ENCODE results near the gene LARP7.

LARP7 gene

GRCh38 chr4:112636688-112637551, at the start of gene LARP7, which contains the start of gene ZGRF1:
TSS of gene LARP7 (plus strand) at chr4:112637143. CDS start at chr4:112644670, 7,527 bp downstream.
TSS of gene ZGRF1 (minus strand) at chr4:112636909. CDS start at chr4:112633176, 3,733 bp downstream.
- peak; percentile 89 for TF ChIP-seq CTCF (IDR thresholded peaks at IDR 0.05; ENCODE audit: low read depth, low read length)
- peak; percentile 100 for DNase-seq (ENCODE audit: low read depth in 2 of 2)
- peak within 1 kb of the TSS; percentile 74 to 91 for H3K4me3 ChIP-seq (replicated peaks in 1 of 2; ENCODE audit: low read depth in 2 of 2, low read length in 2 of 2)

- DNase-seq (ENCODE audit: low read depth in 2 of 2): peak; percentile 19 to 31
- TF ChIP-seq CTCF (IDR thresholded peaks at IDR 0.05; ENCODE audit: low read depth, low read length): no peak
- no peak overlapping the region for H3K4me3 ChIP-seq (replicated peaks in 1 of 2; ENCODE audit: low read depth in 2 of 2, low read length in 2 of 2)
Observed at GRCh38 chr4:112589206-112589605, 47.7 kb upstream of the LARP7 start.

GRCh38 chr4:112591593-112591992, 45.4 kb upstream of the LARP7 start:
- DNase-seq (ENCODE audit: low read depth in 2 of 2): peak in 1 of 2 donors; percentile 5
- H3K4me3 ChIP-seq (replicated peaks in 1 of 2; ENCODE audit: low read depth in 2 of 2, low read length in 2 of 2): no peak overlapping the region
- no peak for TF ChIP-seq CTCF (IDR thresholded peaks at IDR 0.05; ENCODE audit: low read depth, low read length)

- H3K4me3 ChIP-seq (replicated peaks in 1 of 2; ENCODE audit: low read depth in 2 of 2, low read length in 2 of 2): no peak overlapping the region
- TF ChIP-seq CTCF (IDR thresholded peaks at IDR 0.05; ENCODE audit: low read depth, low read length): no peak
- DNase-seq (ENCODE audit: low read depth in 2 of 2): no peak
Observed at GRCh38 chr4:112592717-112593116, 44.2 kb upstream of the LARP7 start.

- H3K4me3 ChIP-seq (replicated peaks in 1 of 2; ENCODE audit: low read depth in 2 of 2, low read length in 2 of 2): no peak overlapping the region
- no peak for DNase-seq (ENCODE audit: low read depth in 2 of 2)
- TF ChIP-seq CTCF (IDR thresholded peaks at IDR 0.05; ENCODE audit: low read depth, low read length): no peak
Observed at GRCh38 chr4:112593438-112594133, 43.4 kb upstream of the LARP7 start.

- no peak for TF ChIP-seq CTCF (IDR thresholded peaks at IDR 0.05; ENCODE audit: low read depth, low read length)
- H3K4me3 ChIP-seq (replicated peaks in 1 of 2; ENCODE audit: low read depth in 2 of 2, low read length in 2 of 2): no peak overlapping the region
- DNase-seq (ENCODE audit: low read depth in 2 of 2): no peak
Observed at GRCh38 chr4:112594993-112595392, 42.0 kb upstream of the LARP7 start.
